Activated naive CD4-positive, alpha-beta T cell treated with anti-CD3 and anti-CD28 coated beads, Interleukin-2, amount 50 U/mL, for 72 hours (primary cell): ENCODE data around the gene SYTL3. TPM values are rescaled to one million over a fixed set of nuclear protein-coding genes. Genes with fewer than 3 reads are reported as not detected.
A peak's percentile ranks its signal among the peaks of the same experiment; 100 is the strongest.
"Not testable (repeated sequence)": the region's sequence is repeated elsewhere in the genome, so short reads cannot be mapped to it uniquely, and the experiment has no call there.

ENCODE experiments used
- ATAC-seq, 2 donors: fragments of 150-1000 bp; cut with Tn5 transposase; 2 replicates each; pipeline ENCODE4 v1.10.0; 2021; ENCODE audit warnings: mild to moderate bottlenecking in 2 of 2, moderate library complexity in 2 of 2
- DNase-seq, 2 donors: peaks; one replicate each; pipeline ENCODE4 v3.0.0; 2021 to 2022; ENCODE audit warnings: low spot score in 2 of 2
- H3K27ac Mint-ChIP-seq, 2 donors: one replicate each; pipeline ENCODE4 v1.8.0; 2022; ENCODE audit warnings: mild to moderate bottlenecking in 2 of 2, mixed read lengths in 2 of 2
- H3K36me3 Mint-ChIP-seq, 2 donors: one replicate each; pipeline ENCODE4 v1.8.0; 2022; ENCODE audit warnings: mixed read lengths in 2 of 2
- H3K9me3 Mint-ChIP-seq, 2 donors: one replicate each; pipeline ENCODE4 v1.8.0; 2022; ENCODE audit warnings: mixed read lengths in 2 of 2
- total RNA-seq, 2 donors: library from RNA; stranded (reverse); gene quantifications; one replicate each; pipeline ENCODE4 v1.2.3, GENCODE V29; 2022

SYTL3 gene
- total RNA-seq, 2 donors from 2014 or later = 122 to 143 TPM

- H3K36me3 Mint-ChIP-seq = peaks cover 34 to 47% of the 10 kb centered on the region in 2 donors
- no peaks in the 10 kb centered on the region for H3K9me3 Mint-ChIP-seq
- DNase-seq (no peak), ATAC-seq (peak; percentile 88 to 90)
- H3K27ac Mint-ChIP-seq = peak overlapping the region; percentile 72 to 73
Observed at GRCh38 chr6:158686791-158687381, 37.0 kb downstream of the SYTL3 start.

- no peak for ATAC-seq
- no peak for DNase-seq
Observed at GRCh38 chr6:158687506-158687905, 37.7 kb downstream of the SYTL3 start.

GRCh38 chr6:158688860-158689259 lies 39.0 kb downstream of the SYTL3 start:
- DNase-seq (no peak), ATAC-seq (no peak)
- Mint-ChIP-seq H3K9me3 (no peaks in the 10 kb centered on the region), H3K36me3 (peaks cover 26 to 42% of the 10 kb centered on the region in 2 donors), H3K27ac (no peak overlapping the region)

More at GRCh38 chr6:158687506-158687905, 37.7 kb downstream of the SYTL3 start:
- H3K36me3 Mint-ChIP-seq = peaks cover 34 to 45% of the 10 kb centered on the region in 2 donors
- H3K27ac Mint-ChIP-seq = peak overlapping the region; percentile 73 to 90
- no peaks in the 10 kb centered on the region for H3K9me3 Mint-ChIP-seq

- DNase-seq (no peak), ATAC-seq (no peak)
- peak overlapping the region in 1 of 2 donors; percentile 12 for H3K27ac Mint-ChIP-seq
- H3K9me3 Mint-ChIP-seq = no peaks in the 10 kb centered on the region
- peaks cover 7 to 31% of the 10 kb centered on the region in 2 donors for H3K36me3 Mint-ChIP-seq
Observed at GRCh38 chr6:158694913-158695312, 45.1 kb downstream of the SYTL3 start.

- H3K36me3 Mint-ChIP-seq = peaks cover 7 to 31% of the 10 kb centered on the region in 2 donors
- DNase-seq (no peak), ATAC-seq (no peak)
- no peaks in the 10 kb centered on the region for H3K9me3 Mint-ChIP-seq
- peak overlapping the region in 1 of 2 donors; percentile 49 for H3K27ac Mint-ChIP-seq
Observed at GRCh38 chr6:158697811-158698210, 48.0 kb downstream of the SYTL3 start.

- ATAC-seq (peak; percentile 53 to 76), DNase-seq (no peak)
- no peaks in the 10 kb centered on the region for H3K9me3 Mint-ChIP-seq
- no peak overlapping the region for H3K27ac Mint-ChIP-seq
- H3K36me3 Mint-ChIP-seq = peaks cover 7 to 20% of the 10 kb centered on the region in 2 donors
Observed at GRCh38 chr6:158698931-158699330, 49.1 kb downstream of the SYTL3 start.

GRCh38 chr6:158701268-158701667 lies 51.4 kb downstream of the SYTL3 start:
- peak overlapping the region in 1 of 2 donors; percentile 64 for H3K27ac Mint-ChIP-seq
- H3K9me3 Mint-ChIP-seq, ATAC-seq, DNase-seq, H3K36me3 Mint-ChIP-seq: not testable (repeated sequence)

- ATAC-seq = no peak
- Mint-ChIP-seq H3K36me3 (peaks cover 4 to 5% of the 10 kb centered on the region in 2 donors), H3K9me3 (no peaks in the 10 kb centered on the region), H3K27ac (no peak overlapping the region)
- DNase-seq = no peak
Observed at GRCh38 chr6:158703111-158703836, 53.4 kb downstream of the SYTL3 start.

- peak; percentile 92 to 94 for ATAC-seq
- peak; percentile 75 to 89 for DNase-seq
- H3K27ac Mint-ChIP-seq = peak overlapping the region in 1 of 2 donors; percentile 78
- H3K36me3 Mint-ChIP-seq = peaks cover 6 to 11% of the 10 kb centered on the region in 2 donors
- no peaks in the 10 kb centered on the region for H3K9me3 Mint-ChIP-seq
Observed at GRCh38 chr6:158703837-158704822, 54.3 kb downstream of the SYTL3 start.

GRCh38 chr6:158705386-158706126 lies 55.7 kb downstream of the SYTL3 start:
- peaks cover 13 to 18% of the 10 kb centered on the region in 2 donors for H3K36me3 Mint-ChIP-seq
- ATAC-seq (no peak), DNase-seq (no peak)
- H3K9me3 Mint-ChIP-seq = no peaks in the 10 kb centered on the region
- H3K27ac Mint-ChIP-seq = no peak overlapping the region

- no peak for DNase-seq
- Mint-ChIP-seq H3K36me3 (peaks cover 18 to 22% of the 10 kb centered on the region in 2 donors), H3K27ac (no peak overlapping the region), H3K9me3 (no peaks in the 10 kb centered on the region)
- ATAC-seq = no peak
Observed at GRCh38 chr6:158706369-158706982, 56.6 kb downstream of the SYTL3 start.

GRCh38 chr6:158707120-158707820 lies 57.4 kb downstream of the SYTL3 start:
- Mint-ChIP-seq H3K9me3 (no peaks in the 10 kb centered on the region), H3K27ac (no peak overlapping the region), H3K36me3 (peaks cover 19 to 28% of the 10 kb centered on the region in 2 donors)
- ATAC-seq = no peak
- no peak for DNase-seq

- no peaks in the 10 kb centered on the region for H3K9me3 Mint-ChIP-seq
- peaks cover 19 to 30% of the 10 kb centered on the region in 2 donors for H3K36me3 Mint-ChIP-seq
- no peak overlapping the region for H3K27ac Mint-ChIP-seq
- DNase-seq (no peak), ATAC-seq (no peak)
Observed at GRCh38 chr6:158707821-158708195, 58.0 kb downstream of the SYTL3 start.

- peaks cover 19 to 33% of the 10 kb centered on the region in 2 donors for H3K36me3 Mint-ChIP-seq
- H3K27ac Mint-ChIP-seq = no peak overlapping the region
- no peak for DNase-seq
- ATAC-seq = no peak
- H3K9me3 Mint-ChIP-seq = no peaks in the 10 kb centered on the region
Observed at GRCh38 chr6:158708239-158708638, 58.4 kb downstream of the SYTL3 start.

GRCh38 chr6:158709809-158710208 lies 60.0 kb downstream of the SYTL3 start:
- DNase-seq (no peak), ATAC-seq (no peak)
- no peak overlapping the region for H3K27ac Mint-ChIP-seq
- H3K9me3 Mint-ChIP-seq = no peaks in the 10 kb centered on the region
- H3K36me3 Mint-ChIP-seq = peaks cover 31 to 46% of the 10 kb centered on the region in 2 donors
